ENCODE results near the gene NOB1. TPM values are rescaled to one million over a fixed set of nuclear protein-coding genes. Genes with fewer than 3 reads are reported as not detected.

NOB1 gene
- total RNA-seq, 1 donor from 2014 or later, result 77.3 TPM

- intact Hi-C loops (cut with micrococcal nuclease), result no loop called here
Observed at GRCh38 chr16:69724414-69724873, 30.3 kb downstream of the NOB1 start.

- intact Hi-C loops (cut with micrococcal nuclease), result no loop called here
Observed at GRCh38 chr16:69721441-69721957, 33.2 kb downstream of the NOB1 start.

GRCh38 chr16:69720822-69721430 is 33.8 kb downstream of the NOB1 start:
- intact Hi-C loops (cut with micrococcal nuclease), result no loop called here

- intact Hi-C loops (cut with micrococcal nuclease), result no loop called here
Observed at GRCh38 chr16:69718111-69718764, 36.5 kb downstream of the NOB1 start.

- intact Hi-C loops (cut with micrococcal nuclease), result no loop called here
Observed at GRCh38 chr16:69717066-69717465, 37.7 kb downstream of the NOB1 start.

GRCh38 chr16:69712914-69713581 is 41.7 kb downstream of the NOB1 start:
- intact Hi-C loops (cut with micrococcal nuclease), result no loop called here

GRCh38 chr16:69712277-69712676 is 42.4 kb downstream of the NOB1 start:
- intact Hi-C loops (cut with micrococcal nuclease), result no loop called here

GRCh38 chr16:69711115-69711740 is 43.5 kb downstream of the NOB1 start:
- intact Hi-C loops (cut with micrococcal nuclease), result no loop called here

GRCh38 chr16:69709456-69710084 is 45.2 kb downstream of the NOB1 start:
- intact Hi-C loops (cut with micrococcal nuclease), result loop anchor here (1.0 to 2.0 kb wide), 5 partner anchors 17 to 313 kb away; partner anchors contain the start of genes NOB1 and NQO1

GRCh38 chr16:69707920-69708683 is 46.6 kb downstream of the NOB1 start:
- intact Hi-C loops (cut with micrococcal nuclease), result loop anchor here (2.0 kb wide), 1 partner anchor 311 kb away; no protein-coding TSS in a partner anchor

- intact Hi-C loops (cut with micrococcal nuclease), result no loop called here
Observed at GRCh38 chr16:69706975-69707340, 47.8 kb downstream of the NOB1 start.

- intact Hi-C loops (cut with micrococcal nuclease), result no loop called here
Observed at GRCh38 chr16:69706256-69706974, 48.3 kb downstream of the NOB1 start.

GRCh38 chr16:69703638-69704037 is 51.1 kb downstream of the NOB1 start:
- intact Hi-C loops (cut with micrococcal nuclease), result no loop called here

- intact Hi-C loops (cut with micrococcal nuclease), result no loop called here
Observed at GRCh38 chr16:69701866-69702265, 52.9 kb downstream of the NOB1 start.

- intact Hi-C loops (cut with micrococcal nuclease), result no loop called here
Observed at GRCh38 chr16:69701452-69701851, 53.3 kb downstream of the NOB1 start.

- intact Hi-C loops (cut with micrococcal nuclease), result no loop called here
Observed at GRCh38 chr16:69699915-69700314, 54.8 kb downstream of the NOB1 start.

- intact Hi-C loops (cut with micrococcal nuclease), result no loop called here
Observed at GRCh38 chr16:69698404-69698803, 56.3 kb downstream of the NOB1 start.

GRCh38 chr16:69693916-69694315 is 60.8 kb downstream of the NOB1 start:
- intact Hi-C loops (cut with micrococcal nuclease), result no loop called here

- intact Hi-C loops (cut with micrococcal nuclease), result no loop called here
Observed at GRCh38 chr16:69691980-69692911, 62.5 kb downstream of the NOB1 start.
